Urothelium cell line (cell line): ENCODE data around the gene ACCS.

Experiments used
- DNase-seq: peaks from one replicate; pipeline ENCODE4 v3.0.0; 2011; ENCODE audit warnings: low spot score, mixed read lengths
- FAIRE-seq: peaks from 2 replicates; lab custom pipeline; 2011; peaks lifted over from hg19 to GRCh38; lab: Jason Lieb, UNC

The ACCS gene, protein sequence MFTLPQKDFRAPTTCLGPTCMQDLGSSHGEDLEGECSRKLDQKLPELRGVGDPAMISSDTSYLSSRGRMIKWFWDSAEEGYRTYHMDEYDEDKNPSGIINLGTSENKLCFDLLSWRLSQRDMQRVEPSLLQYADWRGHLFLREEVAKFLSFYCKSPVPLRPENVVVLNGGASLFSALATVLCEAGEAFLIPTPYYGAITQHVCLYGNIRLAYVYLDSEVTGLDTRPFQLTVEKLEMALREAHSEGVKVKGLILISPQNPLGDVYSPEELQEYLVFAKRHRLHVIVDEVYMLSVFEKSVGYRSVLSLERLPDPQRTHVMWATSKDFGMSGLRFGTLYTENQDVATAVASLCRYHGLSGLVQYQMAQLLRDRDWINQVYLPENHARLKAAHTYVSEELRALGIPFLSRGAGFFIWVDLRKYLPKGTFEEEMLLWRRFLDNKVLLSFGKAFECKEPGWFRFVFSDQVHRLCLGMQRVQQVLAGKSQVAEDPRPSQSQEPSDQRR

DNA sequence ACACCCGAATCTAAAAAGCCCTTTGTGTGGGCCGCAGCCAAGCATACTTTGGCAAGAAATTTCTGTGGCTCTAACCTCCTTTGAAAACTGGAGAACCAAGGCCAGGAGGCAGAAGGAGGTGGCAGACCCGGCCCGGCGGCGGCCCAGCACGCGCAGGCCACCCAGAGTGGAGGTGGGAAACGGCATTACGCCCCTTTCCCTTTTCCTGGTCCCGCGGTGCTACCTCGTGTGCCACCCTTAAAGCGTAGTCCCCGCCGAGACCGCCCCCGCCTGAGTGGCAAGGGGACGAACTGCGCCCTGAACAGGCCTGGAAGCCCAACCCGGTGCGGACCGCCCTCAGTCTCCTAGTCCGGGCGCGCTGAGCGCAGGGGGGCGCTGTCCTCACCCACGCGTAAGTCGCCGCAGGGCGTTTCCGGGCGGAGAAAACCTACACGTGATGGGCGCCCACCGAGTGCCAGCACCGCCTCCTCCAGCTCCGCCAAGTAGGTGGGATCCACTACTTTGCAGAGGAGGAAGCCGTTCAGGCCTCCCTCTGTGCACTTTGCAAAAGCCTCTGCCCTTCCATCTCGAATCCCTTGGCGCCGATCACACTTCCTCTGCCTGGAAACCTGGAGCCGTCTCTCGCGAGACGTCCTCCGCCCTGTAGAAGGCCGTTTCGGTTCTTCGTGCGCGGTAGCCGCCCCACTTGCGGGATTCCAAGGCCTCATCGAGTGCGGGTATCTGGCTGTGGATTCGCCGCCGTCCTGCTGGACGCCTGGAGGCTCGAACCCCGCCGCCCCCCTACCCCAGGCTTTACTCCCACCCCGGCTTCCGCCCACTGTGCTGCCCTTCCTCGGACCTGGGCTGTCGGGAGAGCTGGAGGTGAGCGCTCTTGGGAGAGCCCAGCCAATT lies at the start of gene ACCS:
ACCS (plus strand) TSS at position 430 of the 891 bp plus-strand sequence. CDS start 1,358 bp downstream, outside the sequence.
- FAIRE-seq (no peak), DNase-seq (peak; percentile 73)

DNA sequence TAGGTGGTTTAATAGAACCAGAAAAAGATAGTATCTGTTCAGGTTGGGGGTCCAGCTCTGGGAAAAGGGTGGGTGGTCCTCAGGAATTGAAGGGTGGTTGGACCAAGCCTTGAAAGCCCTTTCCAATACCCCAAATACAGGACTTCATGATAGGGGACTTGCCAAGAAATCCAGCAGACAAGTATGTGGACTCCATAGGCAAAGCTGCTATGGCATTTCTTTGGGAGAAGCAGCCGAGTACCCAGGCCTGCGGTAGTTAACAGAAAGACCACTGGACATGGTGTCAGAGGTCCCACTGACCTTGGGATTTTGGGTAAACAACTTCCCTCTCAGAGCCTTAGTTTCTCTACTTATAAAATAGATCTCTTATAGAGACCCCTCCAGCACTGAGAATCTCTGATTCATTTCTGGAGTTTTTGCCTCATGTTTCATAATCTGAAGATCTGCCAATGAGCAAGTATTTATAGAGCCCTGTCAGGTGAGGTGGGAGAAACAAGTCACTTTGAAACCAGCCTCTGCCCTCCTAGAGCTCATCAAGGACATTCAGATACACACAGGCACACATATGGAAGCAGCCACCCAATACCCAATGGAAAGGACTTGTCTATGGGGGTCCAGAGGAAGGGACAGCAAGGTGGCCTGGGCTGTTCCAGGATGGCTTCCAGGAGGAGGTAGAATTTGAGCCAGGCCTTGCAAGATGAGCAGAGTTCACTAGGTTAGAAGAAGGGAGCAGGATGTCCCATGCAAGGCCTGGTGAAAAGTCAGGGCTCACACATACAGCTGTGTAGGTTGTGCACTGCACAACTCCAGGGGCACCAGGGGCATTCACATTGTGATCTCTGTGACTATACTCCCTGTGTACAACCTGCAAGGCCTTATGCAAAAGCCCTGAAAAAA lies 49.3 kb upstream of the ACCS start:
- DNase-seq (no peak), FAIRE-seq (no peak)

DNA sequence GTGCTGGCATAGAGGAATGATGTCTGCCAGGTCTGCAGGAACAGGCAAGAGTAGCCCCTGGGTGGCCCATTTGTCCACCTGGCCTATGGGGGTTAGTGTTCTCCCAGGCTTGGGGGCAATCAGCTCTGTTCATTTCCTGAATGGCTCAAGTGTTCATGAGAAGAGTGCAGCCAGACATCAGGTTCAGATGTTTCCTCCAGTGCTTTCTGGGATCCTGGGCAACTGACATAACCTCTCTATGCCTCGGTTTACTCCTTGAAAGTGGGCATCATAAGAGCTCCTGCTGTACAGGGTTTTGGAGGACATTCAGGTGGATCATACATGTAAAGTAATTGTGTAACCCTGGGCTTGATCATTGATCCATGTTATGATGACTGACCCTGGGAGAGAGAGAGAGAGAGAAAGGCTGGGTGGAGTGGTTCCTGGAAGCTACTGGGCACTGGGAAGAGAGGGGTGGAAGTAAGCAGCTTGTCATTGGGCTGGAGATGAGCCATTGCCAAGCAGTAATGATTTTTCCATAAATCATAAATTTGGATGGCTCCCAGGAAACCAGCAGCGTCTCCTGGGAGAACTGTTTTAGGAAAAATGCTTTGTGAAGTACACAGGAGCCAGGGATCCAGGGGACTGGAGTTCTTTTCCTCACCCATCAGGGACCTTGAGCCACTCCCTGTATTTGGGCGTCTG lies 48.5 kb upstream of the ACCS start:
- DNase-seq = no peak
- no peak for FAIRE-seq

DNA sequence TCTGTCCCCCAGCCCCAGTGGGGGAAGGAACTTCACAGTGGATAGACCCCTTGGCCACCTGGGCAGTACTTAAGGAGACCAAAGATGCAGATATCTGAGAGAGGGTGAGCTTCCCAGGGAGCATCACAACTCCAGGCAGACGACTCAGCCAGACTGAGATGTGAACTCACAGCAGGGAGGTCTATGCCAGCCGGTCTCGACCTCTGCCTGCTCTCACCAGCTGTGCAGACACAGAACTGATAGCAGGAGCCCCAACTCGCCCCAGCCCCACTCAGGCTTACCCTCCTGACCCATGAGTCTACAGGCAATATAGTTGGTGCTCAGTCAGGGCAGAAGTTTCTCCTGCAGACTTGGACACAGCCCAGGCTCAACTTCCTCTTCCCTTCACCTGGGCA lies 47.9 kb upstream of the ACCS start:
- FAIRE-seq = no peak

DNA sequence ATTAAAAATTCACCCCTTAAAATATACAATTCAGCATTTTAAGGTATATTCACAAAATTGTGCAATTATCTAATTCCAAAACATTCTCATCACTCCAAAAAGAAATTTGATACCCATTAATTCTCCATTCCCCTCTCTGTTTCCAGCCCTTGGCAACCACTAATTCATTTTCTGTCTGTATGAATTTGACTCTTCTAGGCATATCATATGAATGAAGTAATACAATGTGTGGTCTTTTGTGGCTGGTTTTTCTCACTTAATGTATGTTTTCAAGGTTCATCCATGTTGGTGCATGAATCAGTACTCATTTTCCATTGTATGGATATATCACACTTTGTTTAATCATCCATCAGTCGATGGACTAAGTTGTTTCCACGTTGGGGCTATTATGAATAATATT lies 47.2 kb upstream of the ACCS start:
- DNase-seq (no peak), FAIRE-seq (no peak)

More for the DNA sequence above, 47.9 kb upstream of the ACCS start:
- DNase-seq = no peak

DNA sequence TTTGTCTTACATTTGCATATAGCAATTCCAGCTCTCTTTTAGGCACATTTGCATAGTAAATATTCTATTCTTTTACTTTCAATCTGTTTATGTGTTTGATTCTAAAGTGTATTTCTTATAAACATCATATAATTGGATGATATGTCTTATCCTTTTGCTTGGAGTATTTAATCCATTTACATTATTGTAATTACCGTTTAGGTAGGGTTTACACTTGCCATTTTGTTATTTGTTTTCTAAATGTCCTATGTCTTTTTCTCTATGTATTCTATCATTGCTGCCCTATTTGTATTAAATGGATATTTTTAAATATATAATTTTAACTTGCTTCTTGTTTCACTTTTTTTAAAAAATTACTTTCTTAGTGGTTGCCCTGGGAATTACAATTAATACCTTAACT lies 41.1 kb upstream of the ACCS start:
- no peak for FAIRE-seq

DNA sequence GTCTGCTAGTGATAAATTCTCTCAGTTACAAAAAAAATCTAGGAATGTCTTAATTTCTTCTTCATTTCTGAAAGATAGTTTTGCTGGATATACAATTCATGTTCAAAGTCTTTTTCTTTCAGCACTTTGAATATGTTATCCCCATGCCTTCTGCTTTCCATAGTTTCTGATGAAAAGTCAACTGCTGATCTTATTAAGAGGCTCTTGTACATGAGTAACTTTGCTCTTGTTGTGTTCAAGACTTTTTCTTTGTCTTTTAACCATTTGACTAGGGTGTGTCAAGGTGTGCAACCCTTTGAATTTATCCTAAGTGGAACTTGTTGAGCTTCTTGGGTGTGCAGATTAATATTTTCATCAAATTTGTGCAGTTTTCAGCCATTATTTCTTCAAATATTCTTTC lies 40.3 kb upstream of the ACCS start:
- no peak for FAIRE-seq
- DNase-seq = no peak

More for the DNA sequence above, 41.1 kb upstream of the ACCS start:
- no peak for DNase-seq

DNA sequence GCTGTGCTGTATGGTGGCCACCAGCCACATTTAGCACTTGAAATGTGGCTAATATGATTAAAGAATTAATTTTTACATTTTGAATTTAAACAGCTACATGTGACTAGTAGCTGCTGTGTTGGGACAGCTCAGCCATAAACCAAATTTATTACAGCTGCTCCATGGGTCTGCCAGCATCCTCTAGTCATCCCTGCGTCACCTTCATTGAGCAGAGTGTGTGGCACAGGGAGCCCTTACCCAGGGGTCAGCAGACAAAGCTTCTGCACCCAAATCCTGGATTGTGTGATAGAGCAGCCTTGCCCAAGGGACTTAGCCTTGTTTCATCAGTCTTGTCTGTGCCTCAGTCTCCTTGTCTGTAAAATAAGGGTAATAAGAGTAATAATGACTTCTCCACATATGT lies 37.7 kb upstream of the ACCS start:
- FAIRE-seq (no peak), DNase-seq (no peak)

DNA sequence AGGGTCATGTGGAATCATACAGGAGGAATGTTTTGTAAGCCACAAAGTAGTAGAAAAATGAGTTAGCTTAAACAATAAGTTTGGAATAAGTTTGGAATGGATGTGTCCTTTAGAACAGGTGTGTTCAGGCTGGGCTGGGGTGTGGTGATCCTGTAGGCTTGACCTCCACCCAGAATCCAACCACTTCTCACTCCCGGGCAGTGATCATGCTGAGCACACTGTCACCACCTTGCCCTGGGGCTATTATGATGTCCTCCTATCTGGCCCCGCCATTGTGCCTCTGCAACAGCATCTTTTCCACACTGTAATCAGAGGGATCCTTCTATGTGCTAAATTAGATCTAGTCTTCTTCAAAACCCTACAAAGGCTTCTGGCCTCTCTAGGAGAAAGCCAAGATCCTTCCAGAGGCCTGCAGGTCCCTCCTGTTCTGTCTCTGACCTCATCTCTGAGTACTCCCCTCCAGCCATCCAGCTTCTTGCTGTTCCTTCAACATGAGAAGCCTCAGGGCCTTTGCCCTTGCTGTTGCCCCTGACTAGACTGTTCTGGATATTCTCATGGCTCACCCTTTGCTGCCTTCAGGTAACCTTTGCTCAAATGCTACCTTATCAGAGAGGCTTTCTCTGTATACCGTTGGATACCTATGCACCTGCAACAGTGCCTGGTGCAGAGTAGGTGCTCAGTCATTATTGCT lies 37.1 kb upstream of the ACCS start:
- FAIRE-seq (no peak), DNase-seq (no peak)

DNA sequence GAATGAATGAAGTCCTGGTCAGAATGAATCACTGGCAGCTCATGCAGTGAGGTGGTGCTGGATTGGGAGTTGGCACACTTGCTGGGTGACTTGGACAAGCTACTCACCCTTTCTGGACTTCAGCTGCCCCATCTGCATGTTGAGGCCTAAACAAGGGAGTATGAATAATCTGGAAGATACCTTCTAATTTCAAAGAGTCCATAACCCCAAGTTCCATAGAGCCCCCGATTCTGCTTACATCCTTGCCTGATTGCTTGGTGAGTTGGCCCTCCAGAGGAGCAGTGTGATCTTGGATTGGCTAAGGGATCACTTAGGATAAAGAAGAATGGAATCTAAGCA lies 36.6 kb upstream of the ACCS start:
- DNase-seq = no peak
- FAIRE-seq = no peak

DNA sequence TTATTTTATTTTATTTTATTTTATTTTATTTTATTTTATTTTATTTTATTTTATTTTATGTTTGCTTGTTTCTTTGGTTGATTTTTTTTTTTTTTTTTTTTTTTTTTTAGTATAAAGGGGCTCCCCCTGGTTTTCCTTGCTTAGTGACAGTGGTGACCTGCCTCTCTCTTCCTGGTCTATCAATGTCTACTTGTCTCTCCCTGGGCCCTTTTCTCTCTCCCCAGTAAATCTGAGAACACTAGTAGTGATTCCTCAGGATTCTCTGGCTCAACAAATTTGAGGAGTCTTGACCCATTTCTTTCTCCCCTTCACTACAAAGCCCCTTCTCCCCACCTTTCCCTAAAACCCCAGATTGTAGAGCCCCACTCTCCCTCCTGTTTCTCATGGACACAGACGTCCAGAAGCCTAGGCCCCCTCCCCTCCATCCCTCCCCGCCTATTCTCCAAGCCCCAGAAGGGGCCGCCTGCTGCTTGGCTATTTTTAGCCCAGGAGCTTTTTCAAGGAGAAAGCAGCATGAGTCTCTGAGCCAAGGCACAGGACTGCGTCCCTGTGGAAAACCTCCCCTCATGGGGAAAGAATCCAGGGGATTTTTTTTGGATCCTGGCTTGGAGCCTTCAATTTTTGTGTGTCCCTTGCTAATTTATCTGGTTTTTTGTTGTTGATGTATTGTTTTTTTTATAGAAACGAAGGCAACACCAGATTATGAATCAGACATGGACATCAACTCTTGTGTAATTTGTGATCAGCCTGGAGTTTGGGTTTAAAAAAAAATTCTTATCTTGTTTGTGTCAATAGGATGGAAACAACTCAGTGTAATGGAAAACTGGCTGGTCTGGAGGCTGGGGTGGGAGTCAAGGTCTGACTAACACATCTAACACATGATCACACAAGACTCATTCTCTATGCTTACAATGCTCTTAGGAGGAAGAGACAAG lies 35.8 kb upstream of the ACCS start:
- FAIRE-seq = no peak
- DNase-seq = no peak

DNA sequence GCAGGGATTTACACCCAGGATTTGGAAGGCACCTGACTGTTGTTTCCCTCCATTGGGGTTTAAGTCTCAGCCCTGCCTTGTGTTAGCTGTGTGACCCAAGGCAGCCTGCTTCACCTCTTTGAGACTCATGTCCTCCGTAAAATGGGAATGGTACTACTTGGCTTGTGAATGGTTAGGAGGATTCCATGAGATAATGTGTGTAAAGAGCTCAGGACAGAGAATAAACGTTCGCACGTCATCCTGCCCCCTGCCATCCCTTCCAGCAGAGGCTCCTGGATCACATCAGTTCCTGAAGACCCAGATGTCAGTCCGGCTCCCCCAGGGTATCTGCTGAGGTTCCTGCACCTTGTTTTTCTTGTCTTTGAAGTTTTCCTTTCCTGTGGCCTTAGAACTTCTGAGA lies 35.1 kb upstream of the ACCS start:
- DNase-seq = no peak
- peak; percentile 52 for FAIRE-seq

DNA sequence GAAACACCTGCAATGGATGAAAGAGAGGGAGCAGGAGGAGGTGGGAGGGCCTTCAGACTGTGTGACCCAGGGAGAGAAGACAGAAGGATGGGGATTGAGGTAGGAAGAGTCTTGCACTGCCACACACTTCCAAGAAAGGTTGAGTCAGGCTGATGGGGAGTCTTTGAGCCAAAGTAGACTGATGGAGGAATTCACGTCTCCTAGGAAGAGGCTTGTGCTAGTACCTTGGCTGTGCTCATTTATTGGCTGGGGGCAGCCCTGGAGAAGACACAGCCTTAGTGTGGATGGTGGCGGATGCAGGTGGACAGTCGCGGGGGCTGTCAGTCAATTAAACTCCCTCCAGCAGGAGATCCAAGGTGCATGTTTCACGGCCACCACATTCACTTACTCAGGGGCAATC lies 34.5 kb upstream of the ACCS start:
- no peak for DNase-seq

DNA sequence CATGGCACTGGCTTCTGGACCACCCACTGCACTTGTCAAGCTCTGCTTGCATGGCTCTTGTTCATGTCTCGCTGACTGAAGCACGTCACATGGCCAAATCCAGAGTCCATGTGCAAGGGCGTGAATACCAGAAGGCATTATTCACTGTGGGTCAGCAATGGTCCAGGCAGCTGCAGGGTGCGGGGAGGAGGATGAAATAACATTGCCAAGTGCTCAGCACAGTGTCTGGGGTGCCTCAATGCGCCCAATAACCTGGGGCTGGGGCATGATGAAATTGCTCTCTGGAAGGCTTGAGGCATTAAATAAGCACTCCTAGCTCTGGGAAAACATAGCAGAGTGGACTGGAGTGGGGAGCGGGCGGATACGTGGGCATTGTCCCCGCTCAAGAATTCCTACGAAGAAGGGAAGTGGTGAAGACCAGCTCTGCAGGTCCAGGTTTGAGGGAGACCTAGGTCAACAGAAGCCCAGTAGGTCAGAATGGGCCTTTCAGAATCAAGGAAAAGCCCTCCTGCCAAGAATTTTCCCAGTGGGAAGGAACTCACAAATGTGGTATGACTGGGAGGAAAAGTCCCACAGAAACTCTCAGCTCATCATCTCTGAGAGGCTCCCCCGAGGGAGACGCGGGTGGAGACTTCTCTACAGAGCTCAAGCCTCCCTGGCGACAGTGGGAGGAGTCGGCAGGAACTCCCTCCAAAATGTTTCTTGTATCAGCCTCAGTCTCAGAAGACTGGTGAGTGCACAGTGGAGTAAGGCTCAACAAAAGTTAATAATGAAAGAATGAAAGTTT lies 33.6 kb upstream of the ACCS start:
- FAIRE-seq (no peak), DNase-seq (no peak)

More for the DNA sequence above, 34.5 kb upstream of the ACCS start:
- no peak for FAIRE-seq

DNA sequence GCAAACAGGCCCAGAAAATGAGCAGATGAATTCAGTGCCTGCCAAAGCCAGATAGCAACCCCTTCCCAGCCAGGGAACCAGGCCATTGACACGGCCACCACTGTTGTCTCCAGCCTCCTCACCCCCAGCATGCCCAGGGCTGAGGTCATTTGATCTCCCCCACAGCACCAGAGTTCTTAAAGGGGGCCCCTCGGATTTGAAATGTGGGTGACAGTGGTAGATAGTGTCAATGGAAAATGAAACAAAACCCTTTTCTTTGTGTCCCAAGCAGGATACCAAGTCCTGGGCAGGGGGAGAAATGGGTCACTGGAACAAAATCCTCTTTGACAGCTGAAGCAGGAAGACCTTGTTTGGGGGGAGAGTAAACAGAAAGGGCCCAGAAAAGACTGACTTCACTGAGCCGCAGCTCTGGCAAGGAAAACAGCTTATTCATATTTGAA lies 32.6 kb upstream of the ACCS start:
- no peak for DNase-seq
- FAIRE-seq = no peak

DNA sequence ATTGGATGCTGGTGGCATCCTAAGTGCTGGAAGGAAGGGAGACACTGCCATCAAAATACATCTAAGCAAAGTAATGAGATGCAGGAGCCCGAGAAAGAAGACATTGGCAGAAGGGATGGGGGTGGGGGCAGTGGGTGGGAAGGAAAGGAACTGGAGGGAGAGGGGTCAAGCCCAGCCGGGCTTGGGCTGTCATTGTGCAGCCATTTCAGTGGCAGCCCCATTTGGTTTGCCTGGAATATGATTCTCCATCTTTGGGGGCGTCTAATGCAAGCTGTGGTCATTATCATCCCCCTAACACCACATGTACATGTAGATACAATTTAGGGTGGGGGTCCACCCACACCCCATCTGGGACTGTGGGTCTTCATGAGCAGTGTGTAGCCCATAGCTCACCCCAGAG lies 32.2 kb upstream of the ACCS start:
- FAIRE-seq = no peak
- no peak for DNase-seq

DNA sequence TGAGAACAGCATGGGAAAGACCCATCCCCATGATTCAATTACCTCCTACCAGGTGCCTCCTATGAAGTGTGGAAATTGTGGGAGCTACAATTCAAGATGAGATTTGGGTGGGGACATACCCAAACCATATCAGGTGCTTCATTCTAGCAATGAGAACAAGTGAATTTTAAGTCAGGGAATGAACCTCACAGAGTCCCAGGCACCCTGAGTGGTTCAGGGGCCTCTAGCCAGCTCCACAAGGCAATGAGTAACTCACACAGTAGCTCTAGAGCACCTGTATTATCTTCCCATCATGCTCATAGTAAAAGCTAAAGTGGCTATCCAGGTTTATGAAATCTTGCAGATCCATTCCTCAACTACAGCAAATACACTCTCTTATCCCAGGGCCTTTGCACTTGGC lies 31.4 kb upstream of the ACCS start:
- DNase-seq (no peak), FAIRE-seq (no peak)
